CD4-positive, alpha-beta T cell treated with Interleukin-15 for 4 hours (primary cell): Measurements from ENCODE around the gene CEMIP2.

Experiments
- DNase-seq: peaks from one replicate; pipeline ENCODE4 v3.0.0-alpha.2; 2020; ENCODE audit warnings: low spot score

CEMIP2 gene

DNA sequence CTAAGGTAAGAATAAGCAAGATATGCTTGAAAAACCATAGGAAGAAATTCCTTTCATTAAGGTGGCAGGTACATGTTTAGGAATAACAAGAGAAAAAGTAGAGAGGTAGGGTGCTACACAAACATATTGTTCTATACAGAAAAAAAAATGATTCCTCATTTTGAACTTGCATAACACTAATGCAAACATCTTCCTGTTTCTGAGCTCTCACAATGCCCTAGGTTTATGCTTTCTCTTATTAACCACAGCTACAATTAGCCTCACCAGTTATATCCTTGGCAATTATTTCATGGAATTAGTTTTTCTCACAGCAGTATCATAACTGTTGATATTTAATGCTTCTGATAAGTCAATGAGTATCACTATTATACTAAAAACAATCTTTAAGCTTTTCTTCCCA lies 20.7 kb downstream of the CEMIP2 start:
- no peak for DNase-seq

DNA sequence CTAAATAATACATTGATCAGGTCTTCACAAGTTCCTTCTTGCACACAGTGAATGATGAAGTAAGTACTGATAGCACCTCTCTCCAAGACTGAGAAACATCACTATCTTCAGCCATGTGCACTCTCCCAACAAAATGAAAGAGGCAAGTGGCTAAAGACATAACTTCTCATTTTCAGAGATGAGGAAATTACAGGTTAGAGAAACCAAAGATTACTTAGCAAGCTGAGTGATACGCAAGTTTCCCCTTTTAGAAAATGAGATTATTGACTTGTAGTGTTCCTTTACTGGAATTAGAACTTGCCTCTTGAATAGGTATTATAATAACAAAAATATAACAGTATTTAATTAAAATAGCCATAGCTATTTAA lies 21.6 kb downstream of the CEMIP2 start:
- no peak for DNase-seq

DNA sequence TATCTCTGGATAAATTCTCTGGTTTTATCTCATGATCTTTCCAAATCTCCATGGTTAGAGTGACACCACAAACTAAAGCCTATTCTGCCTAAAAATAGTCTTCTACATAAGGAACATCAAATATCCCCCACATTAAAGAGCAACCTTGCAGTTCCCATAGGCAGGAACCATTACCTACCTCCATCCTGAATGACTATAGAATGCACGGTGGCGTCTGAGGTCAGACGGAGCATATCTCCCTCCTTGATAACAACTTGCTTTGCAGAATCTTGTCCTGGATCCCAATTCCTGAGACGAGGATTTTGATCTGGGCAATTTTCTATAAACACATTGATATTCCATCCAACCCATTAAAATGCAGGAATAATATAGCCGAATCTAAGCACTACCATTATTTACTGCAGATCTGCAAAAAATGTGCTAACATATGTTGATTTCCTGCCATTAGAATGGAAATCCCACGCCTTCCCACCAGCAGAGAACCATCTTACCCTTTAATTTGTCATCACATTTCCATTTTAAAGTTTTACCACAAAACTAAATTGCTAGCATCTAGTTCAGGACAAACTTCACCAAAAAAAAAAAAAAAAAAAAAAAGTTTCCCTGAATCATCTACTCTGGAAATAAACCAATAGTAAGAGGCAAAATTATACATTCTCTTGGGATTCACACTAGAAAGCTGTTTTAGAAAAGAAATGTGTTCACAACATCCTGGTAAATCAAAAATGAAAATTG lies 22.1 kb downstream of the CEMIP2 start:
- DNase-seq = no peak

DNA sequence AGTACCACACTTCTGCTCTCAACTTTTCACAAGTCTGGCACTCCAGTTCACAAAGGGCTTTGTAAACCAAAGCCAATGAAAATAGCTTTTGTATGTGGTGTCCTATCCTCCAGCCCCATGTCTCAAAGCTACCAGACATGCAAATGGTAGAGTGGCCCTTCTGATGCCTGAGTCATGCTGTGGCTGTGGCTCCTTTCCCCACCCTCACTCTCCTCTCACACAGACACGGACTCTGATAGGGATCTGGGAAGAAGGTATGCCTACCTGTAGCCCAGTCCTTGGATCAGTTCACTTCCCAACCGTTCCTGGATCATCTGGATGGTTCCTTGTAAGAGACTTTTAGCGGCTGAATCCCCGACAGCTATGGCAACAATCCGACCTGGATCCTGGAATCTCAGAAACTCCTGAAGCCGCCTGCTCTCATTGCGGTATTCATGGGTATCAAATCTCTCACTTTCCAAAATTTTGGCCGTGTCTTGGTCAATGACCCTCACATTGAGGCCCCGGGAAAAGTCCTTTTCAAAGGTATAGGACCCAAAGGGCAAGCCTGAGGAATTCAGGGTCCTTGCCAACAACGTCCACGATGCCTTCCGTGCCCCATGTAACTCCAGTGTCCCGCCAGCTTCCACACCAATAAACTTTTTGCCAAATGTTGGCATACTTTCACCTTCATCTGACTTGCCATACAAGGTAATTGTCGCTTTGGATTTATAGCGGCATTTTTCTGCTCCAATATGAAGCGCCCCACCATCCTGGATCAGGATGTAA lies 23.4 kb downstream of the CEMIP2 start:
- DNase-seq = no peak

DNA sequence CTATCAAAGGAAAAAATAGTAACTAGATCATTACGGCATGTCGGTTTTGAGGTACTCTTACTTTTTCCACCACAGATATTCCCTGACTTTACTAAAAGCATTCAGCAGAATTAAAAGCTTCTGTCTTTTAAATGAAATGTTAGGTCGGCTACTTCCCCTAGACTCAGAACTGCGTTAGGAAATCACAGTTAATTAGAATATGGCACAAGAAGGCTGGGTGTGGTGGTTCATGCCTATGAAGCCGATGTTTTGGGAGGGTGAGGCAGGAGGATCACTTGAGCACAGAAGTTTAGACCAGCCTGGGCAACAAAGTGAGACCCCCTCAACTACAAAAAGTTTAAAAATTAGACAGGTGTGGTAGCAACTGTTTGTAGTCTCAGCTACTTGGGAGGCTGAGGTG lies 24.4 kb downstream of the CEMIP2 start:
- no peak for DNase-seq

DNA sequence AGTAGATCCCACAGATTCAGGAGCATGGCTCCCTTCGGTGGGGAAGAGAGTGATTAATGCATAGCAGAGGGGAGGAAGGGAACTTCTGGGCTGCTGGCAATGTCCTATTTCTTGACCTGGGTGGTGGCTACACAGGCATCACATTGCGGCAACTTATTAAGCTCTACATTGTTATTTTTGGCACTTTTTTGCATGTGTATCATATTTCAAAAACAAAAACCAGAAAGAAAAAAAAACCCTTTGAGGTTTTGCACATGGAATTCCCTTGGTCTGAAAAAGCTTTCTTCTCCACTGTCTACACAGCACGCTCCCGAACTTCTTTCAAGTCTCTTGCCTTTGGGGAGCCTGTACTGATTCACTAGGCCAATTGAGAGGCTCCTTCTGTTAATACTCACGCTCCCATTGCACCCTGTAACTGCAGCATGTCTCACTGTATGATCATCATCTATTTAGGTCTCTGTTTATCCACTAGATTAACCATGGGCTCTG lies 25.1 kb downstream of the CEMIP2 start:
- DNase-seq = no peak

DNA sequence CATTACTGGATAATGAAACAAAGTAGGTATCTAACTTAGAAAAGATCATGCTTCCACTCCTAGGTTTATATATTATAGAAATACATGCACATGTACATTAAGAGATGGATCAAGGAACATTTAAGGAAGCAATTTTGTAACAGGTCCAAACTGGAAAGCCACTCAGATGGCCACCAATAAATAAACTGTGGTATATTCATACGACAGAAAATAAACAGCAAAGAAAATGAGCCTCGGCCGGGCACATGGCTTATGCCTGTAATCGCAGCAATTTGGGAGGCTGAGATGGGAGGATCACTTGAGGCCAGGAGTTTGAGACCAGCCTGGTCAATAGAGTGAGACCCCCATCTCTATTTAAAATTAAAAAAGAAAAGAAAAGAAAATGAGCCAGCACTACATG lies 25.6 kb downstream of the CEMIP2 start:
- DNase-seq = no peak

DNA sequence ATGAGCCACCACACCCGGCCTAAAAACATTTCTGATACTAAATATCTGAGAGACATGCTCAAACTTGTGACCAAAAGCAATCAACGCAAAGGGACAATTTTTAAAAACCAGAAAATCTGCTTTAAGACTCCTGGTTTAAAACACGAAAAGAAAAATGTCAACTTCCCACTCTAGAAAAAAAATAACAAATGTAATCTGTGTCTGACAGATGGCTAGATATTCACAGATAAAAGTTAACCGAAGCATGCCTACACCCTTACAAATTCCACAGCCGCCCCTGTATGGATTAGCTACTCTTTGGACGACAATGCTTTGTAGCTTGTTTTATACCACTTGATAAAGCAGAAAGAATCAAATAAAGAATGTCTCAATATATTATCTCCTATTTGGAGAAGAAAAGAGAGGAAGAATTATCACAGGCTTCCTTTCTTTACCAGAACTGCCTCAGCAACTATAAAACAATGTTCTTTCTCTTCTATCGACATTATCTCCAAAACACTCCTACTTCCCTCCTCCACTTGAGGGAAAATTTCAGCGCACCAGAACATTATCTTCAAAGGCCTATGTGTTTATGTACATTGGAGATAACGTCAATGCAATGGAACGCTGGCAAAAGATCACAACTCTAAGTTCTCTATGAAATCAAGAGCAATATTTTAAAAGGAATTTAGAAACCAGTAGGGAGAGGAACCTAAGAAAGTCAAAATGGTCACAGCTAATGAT lies 26.2 kb downstream of the CEMIP2 start:
- no peak for DNase-seq

DNA sequence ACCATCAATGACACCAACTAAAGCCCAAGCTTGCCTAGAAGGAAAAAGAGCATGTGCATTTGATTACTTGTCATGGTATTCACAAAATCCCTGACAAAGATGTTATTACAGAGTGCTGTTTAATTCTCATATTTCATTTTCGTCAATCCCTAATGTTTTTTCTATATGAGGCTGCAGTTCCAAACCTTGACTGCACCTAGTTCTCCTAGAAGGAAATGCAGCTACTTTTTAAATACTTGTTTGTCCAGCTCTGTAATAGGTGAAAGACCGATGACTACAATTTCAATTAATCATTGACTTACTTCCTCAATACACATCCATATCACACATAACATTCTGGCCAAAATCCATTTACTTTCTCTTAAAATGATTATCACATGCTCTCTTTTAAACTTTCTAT lies 28.1 kb downstream of the CEMIP2 start:
- DNase-seq = no peak

DNA sequence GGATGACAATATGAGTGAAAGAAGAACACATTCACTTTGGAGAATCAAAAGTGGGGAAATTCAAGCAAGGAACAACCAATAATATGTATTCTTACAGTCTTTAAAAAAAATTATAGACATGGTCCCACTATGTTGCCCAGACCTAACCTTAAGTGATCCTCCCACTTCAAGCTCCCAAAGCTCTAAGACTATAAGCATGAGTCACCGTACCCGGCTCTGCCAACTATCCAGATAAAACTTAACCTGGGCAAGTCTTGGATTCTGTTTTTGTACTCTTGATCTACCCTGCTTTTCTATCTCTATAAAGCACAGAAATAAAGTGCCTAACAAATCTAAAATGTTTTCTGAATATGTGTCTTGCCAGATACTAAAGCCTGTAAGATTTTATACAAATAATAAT lies 30.9 kb downstream of the CEMIP2 start:
- no peak for DNase-seq

DNA sequence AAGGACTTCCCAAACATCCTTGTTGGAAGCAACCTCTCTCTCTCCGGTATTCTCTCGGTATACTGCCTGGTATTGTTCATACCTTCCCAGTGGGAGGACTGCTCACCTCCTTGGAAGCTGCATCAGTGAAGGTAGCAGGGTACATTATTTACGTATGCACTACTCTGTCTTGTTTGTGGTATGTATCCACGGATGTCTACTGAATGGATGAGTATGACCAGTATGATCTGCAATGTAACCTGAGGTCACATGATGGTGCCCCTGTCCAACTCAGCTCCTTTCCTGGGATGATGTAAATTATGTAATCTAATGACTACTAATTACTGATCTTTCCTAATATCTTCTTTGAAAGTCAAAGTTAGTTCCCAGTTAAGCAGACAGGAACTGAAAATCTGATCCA lies 32.1 kb downstream of the CEMIP2 start:
- no peak for DNase-seq

DNA sequence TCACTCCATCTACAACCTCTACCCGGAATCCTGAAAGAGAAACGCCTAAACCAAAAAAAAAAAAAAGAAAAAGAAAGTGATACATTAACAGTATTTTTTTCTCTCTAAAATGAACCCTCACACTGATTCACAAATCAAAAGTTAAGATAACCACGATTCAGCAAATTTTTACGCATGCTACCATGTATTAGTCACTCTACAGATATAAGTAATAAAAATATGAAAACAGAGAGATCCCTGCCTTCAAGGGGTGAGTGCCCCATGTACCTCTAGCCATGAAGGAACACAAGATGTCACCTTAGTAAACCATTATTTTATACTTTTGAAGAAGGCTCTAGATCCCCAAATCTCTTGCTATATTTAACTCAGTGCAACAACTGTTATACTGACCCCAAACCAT lies 33.4 kb downstream of the CEMIP2 start:
- DNase-seq = no peak

DNA sequence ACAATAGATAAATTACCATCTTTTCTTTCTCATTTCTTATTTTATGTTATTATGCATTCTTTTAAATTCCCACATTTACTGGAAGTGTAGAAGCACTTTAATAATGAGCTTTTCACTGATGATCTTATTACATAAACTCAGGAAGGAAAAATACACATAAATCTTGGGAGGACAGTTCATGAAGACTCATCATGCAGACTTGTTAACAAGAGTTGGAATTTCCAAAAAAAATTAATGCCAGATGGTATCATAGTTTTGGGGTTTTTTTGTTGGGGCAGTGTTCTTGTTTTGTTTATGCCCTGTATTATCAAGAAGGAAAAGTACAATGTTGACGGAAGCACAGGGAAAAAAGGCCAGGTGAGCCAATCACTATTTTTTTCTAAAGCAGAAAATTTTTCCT lies 35.1 kb downstream of the CEMIP2 start:
- DNase-seq = no peak

DNA sequence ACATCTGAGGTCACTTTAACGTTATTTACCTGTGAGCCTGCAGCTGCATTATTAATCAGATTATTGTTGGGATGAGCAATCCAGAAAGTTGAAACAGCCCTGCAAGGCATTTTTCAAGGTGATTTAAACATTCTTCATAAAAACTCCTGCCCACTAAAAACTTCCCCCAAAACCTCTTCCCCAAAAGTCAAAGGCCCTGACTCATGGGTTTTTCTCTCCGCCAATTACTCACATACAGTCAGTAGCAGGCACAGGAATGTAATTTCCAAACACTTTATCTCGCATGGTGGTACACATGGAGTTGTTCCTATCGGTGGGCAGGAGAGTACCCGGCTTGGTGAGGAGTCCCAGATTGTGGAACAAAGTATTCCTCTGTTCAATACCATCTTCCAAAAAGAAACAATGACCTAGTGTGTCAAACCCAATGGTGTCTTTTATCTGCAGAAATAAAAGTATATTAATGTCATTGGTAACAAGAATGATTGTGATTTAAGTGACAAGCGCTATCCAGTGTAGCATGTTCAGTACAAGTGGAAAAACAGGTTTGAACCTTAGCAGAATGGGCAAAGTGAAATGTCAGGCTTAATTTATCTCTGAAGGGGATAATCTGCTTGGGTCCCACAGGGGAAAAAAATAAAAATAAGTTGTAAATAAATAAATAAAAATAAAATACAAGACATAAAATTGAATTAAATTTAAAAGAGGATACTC lies 38.3 kb downstream of the CEMIP2 start:
- DNase-seq = no peak

DNA sequence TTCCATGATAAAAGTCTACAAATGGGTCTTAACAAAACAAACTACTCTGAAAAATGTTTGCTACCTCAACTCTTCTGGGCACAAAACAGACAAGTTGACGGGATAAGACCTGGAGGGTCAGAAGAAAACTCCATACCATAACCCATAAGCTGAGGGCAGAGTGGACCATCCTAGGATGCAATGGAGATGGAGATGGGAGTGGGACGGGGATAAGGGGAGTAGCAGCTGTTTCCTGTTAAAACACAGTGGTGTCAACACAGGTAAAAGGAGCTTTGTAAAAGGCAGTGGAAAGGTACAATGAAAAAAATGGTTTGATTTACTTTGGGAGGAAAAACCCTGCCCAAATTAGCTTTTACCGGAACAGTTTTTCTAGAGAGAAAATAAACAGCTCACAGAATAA lies 41.6 kb downstream of the CEMIP2 start:
- DNase-seq = no peak

DNA sequence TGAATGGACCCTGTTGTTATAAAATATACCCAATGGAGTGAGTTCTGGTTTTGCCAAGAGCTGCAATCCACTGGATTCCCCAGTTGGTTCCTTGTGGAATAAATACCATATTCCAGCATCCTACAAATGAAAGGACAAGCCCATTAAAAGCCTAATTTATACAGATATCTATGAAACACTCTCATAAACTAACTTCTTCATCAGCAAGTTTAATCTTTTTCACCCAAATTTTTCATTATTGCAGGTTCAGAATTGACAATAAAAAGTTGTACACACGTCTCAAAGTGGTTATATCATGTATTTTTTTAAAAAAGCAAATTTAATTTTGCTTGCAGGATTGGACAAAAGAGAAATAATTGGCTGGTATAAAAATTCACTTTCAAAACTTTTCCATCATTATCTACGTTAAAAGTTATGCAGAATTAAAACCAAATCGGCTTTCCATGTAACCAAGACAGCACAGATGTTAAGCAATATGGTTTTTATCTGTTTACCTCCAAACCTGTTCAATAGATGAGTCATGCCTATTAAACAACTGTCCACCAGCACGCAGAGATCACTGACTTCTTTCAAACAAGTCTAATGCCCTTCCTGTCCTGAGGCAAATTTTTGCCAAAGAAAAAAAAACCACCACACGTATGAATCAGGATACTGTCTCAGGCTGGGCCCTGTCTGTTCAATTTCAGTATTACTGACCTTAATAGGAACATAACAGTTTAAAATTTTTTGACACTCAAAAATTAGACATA lies 42.5 kb downstream of the CEMIP2 start:
- DNase-seq = no peak

DNA sequence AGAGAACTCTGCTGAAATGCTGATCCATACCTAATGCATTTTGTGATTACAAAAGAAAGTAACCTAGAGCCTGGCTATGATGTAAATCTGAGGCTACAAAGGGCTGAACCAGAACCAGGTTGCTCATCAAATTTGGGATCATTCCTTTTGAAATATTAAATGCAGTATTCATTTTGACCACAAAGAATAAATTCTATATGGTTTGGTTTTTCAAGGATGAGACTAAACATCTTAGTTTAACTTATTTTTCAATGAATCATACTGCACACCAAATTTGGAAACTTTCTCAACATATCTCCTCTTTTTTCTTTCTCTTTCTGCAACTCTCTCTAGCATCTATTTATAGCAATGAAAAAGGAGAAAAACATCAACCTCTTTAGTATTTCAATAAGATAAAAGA lies 46.5 kb downstream of the CEMIP2 start:
- DNase-seq = no peak

DNA sequence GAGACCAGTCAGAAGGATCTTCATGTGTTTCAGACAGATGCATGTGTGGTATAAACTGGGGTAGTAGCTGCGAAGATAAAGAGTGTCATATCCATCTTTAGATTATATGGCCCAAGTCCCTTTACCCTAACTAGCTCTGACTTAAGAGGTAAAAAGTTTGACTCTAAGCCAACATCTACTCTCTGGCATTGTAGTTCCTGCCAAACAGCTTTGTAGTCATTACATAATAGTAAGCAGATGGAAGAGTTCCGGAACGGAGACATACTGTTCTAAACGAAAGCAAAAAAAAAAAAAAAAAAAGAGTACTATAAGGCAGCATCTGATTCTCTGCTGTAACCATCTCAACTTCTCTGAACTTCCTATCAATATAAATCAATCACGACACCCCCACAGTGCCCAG lies 48.8 kb downstream of the CEMIP2 start:
- no peak for DNase-seq

DNA sequence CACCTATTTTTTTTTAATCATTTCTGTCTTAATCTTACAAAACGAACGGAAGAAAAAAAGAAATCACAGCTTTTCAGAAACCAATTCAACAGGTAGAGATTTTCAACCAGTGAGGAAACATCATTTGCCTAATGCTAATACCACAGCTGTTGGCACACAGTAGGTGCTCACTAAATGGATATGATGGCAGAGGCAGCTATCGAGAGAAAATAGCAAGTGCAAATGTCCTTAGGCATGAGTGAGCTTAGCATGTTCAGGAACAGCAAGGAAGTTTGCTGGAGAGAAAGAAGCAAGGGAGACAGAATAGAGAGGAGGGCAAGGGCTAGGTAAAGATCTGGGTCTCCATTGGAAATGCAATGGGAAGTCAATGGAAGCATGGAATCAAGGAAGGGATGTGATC lies 49.2 kb downstream of the CEMIP2 start:
- no peak for DNase-seq

DNA sequence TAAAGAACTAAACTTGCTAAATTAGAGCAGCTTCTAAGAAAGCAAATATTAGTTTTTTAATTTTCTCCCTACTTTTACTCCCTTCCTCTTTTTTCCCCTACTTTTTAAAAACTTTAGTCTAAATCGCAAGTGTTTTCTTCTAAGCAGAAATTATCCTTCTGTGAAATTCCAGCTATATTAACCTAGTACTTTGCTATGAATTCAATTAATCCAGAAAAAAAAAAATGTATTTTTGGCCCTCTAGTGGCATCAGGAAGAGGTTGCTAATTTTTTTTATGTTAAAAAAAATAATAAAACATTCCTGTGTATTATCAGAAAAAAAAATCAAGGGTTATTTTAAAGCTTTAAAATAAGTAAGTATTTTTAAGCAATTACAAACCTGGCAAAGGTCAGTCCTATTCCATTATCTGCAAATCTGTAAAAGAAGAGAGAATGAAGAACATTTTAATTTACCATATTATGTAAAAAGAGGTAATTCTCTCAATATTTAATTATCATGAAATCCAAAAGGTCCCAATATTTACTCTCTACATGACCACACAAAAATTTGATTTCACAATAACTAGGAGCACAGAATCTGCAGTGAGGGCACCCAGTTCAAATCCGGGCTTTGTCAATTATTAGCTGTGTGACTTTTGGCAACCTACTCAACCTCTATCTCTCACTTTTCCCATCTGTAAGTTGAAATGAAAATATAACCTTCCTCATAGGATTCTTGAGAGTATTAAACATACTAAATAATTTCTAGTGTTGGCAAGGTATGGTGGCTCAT lies 52.0 kb downstream of the CEMIP2 start:
- no peak for DNase-seq

DNA sequence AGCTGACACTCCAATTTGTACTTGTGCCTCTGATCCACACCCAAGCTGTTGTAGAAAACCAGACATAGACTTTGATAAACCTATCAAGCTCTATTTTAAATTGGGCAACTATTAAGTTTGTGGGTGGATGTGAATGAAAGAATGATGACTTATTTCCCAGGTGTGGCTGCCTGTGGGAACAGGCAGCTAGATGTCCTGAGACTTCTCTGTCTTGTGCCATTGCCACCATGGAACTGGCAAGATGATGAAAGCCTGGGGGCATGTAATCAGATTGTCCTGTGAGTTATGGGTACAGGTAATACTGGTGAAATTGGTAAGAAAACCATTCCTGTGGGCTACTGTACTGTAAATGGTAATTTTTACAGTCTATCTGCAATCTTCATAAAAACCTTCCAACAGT lies 57.5 kb downstream of the CEMIP2 start:
- DNase-seq = no peak
